K562 (cell line): Measurements from ENCODE around the gene NINL. TPM values are rescaled to one million over a fixed set of nuclear protein-coding genes. Genes with fewer than 3 reads are reported as not detected.

Experiments used
- ATAC-seq: fragments of 200-7000 bp; cut with Tn5 transposase; 3 replicates; pipeline ENCODE4 v1.9.1; 2020; ENCODE audit warnings: moderate library complexity
- BruUV-seq: library from RNA; stranded (reverse); fragments of 400-500 nt; replicated peaks from 2 replicates; lab custom pipeline; 2021; lab: Mats Ljungman, UMichigan
- CTCF ChIA-PET: fragments of 300-600 bp; formaldehyde crosslinking; extraction: SDS; loops from one replicate; lab custom pipeline; 2021; ENCODE audit warnings: low intra/inter-chr PET ratio; lab: Yijun Ruan, JAX
- POLR2A ChIA-PET: fragments of 300-600, 350-650 bp; sonication (Branson Sonifier 250); formaldehyde crosslinking; extraction: SDS; loops from one replicate; lab custom pipeline; 2021; ENCODE audit warnings: antibody characterized with exemption, inconsistent platforms; lab: Yijun Ruan, JAX
- DNase-seq, 4 experiments: peaks; one replicate each; pipeline versions ENCODE4 v3.0.0 to v3.0.0-alpha.2; 2011 to 2018; ENCODE audit warnings: low spot score in 3 of 4, mixed read lengths in 3 of 4; ENCODE audit errors: extremely low read depth in 1 of 4
- FAIRE-seq: peaks from 2 replicates; lab custom pipeline; 2011; peaks lifted over from hg19 to GRCh38; lab: Jason Lieb, UNC
- H2AFZ ChIP-seq: 2 replicates; pipeline ENCODE4 v1.6.0; 2011; ENCODE audit warnings: low read depth, low read length, control low read depth, inconsistent platforms
- H3K27ac ChIP-seq: fragments of 200-600 bp; 3 replicates; pipeline ENCODE4 v1.8.0; 2011; ENCODE audit warnings: low read depth, mild to moderate bottlenecking, control low read depth, inconsistent platforms, low read length, moderate library complexity, mixed read lengths; ENCODE audit errors: extremely low read depth
- H3K27me3 ChIP-seq, 2 experiments: fragments of 300-600 bp in 1 of 2; 2 replicates in 1 of 2; 3 replicates in 1 of 2; pipeline versions ENCODE4 v1.6.0 to v1.8.0; 2011; ENCODE audit warnings: inconsistent platforms in 2 of 2, low read length in 2 of 2, mild to moderate bottlenecking in 1 of 2, mixed read lengths in 1 of 2, moderate library complexity in 1 of 2; ENCODE audit not compliant: control insufficient read depth in 2 of 2, insufficient read depth in 2 of 2
- H3K36me3 ChIP-seq: fragments of 300-600 bp; 3 replicates; pipeline ENCODE4 v1.8.0; 2011; ENCODE audit warnings: mild to moderate bottlenecking, low read length, inconsistent platforms; ENCODE audit not compliant: control insufficient read depth, insufficient read depth
- H3K4me1 ChIP-seq, 2 experiments: fragments of 200-600 bp in 1 of 2; replicated peaks in 1 of 2; 2 replicates in 1 of 2; 3 replicates in 1 of 2; pipeline versions ENCODE4 v1.5.1 to v1.8.0; 2011; ENCODE audit warnings: inconsistent platforms in 2 of 2, low read length in 2 of 2, mild to moderate bottlenecking in 1 of 2, mixed read lengths in 1 of 2, moderate library complexity in 1 of 2; ENCODE audit not compliant: control insufficient read depth in 2 of 2, insufficient read depth in 2 of 2
- H3K4me2 ChIP-seq: 2 replicates; pipeline ENCODE4 v1.6.1; 2011; ENCODE audit warnings: low read length, control low read depth, inconsistent platforms, mixed read lengths; ENCODE audit not compliant: insufficient read depth
- H3K4me3 ChIP-seq: fragments of 200-600 bp; sonication (generic), shearing (Covaris generic); 2 replicates; pipeline ENCODE4 v1.5.1; 2016; ENCODE audit warnings: control low read depth, inconsistent platforms
- H3K79me2 ChIP-seq: fragments of 200-600 bp; 3 replicates; pipeline ENCODE4 v1.8.0; 2011; ENCODE audit warnings: low read length, inconsistent platforms; ENCODE audit not compliant: control insufficient read depth, insufficient read depth
- H3K9ac ChIP-seq, 2 experiments: 2 replicates each; pipeline versions ENCODE4 v1.6.0 to v1.6.1; 2011; ENCODE audit warnings: low read depth in 2 of 2, low read length in 2 of 2, control low read depth in 1 of 2, inconsistent platforms in 1 of 2, mild to moderate bottlenecking in 1 of 2, mixed read lengths in 1 of 2; ENCODE audit not compliant: insufficient read depth in 1 of 2
- H3K9me1 ChIP-seq: one replicate; pipeline ENCODE4 v1.6.0; 2011; ENCODE audit warnings: inconsistent platforms, mild to moderate bottlenecking, low read length, moderate library complexity; ENCODE audit not compliant: control insufficient read depth, insufficient read depth
- H3K9me3 ChIP-seq: replicated peaks from 2 replicates; pipeline ENCODE4 v1.5.1; 2011; ENCODE audit warnings: low read depth, low read length, inconsistent platforms; ENCODE audit not compliant: control insufficient read depth, insufficient read depth
- H4K20me1 ChIP-seq: replicated peaks from 2 replicates; pipeline ENCODE4 v1.6.1; 2011; ENCODE audit warnings: low read length, inconsistent platforms, mixed read lengths; ENCODE audit not compliant: control insufficient read depth, insufficient read depth
- ATF4 ChIP-seq: fragments of 450-650 bp; formaldehyde crosslinking; IDR thresholded peaks from 2 replicates; pipeline ENCODE4 v1.4.0; 2022; ENCODE audit warnings: mild to moderate bottlenecking, moderate library complexity
- BCOR ChIP-seq: fragments of 450-650 bp; IDR thresholded peaks from 2 replicates; pipeline ENCODE4 v1.6.1; 2016
- MAFK ChIP-seq: IDR thresholded peaks from 2 replicates; pipeline ENCODE4 v1.6.1; 2011; ENCODE audit warnings: low read length, improper control_type of control experiment
- NFE2L1 ChIP-seq: fragments of 450-650 bp; IDR thresholded peaks from 2 replicates; pipeline ENCODE4 v1.6.1; 2016; ENCODE audit warnings: missing genetic modification characterization, low read depth, mild to moderate bottlenecking, missing compliant biosample characterization, moderate library complexity, borderline replicate concordance
- NR1H2 ChIP-seq: sonication (generic); formaldehyde crosslinking; IDR thresholded peaks from 2 replicates; pipeline ENCODE4 v1.4.0; 2020; ENCODE audit warnings: mild to moderate bottlenecking, missing genetic modification reagents
- NR2C2 ChIP-seq, 2 experiments: fragments of 200-800 bp in 1 of 2; sonication (Bioruptor generic) in 1 of 2; sonication (generic) in 1 of 2; formaldehyde crosslinking in 1 of 2; IDR thresholded peaks; 2 replicates each; pipeline versions ENCODE4 v1.6.1 to v1.8.0; 2016 to 2022; ENCODE audit warnings: mild to moderate bottlenecking in 1 of 2, missing compliant biosample characterization in 1 of 2, missing genetic modification characterization in 1 of 2, missing genetic modification reagents in 1 of 2
- POLR2B ChIP-seq: fragments of 450-650 bp; IDR thresholded peaks from 2 replicates; pipeline ENCODE4 v1.6.1; 2018; ENCODE audit warnings: low read depth; ENCODE audit not compliant: partially characterized antibody
- RBM25 ChIP-seq: fragments of 200-400 bp; formaldehyde crosslinking; IDR thresholded peaks from 2 replicates; pipeline ENCODE4 v1.6.1; 2018; ENCODE audit warnings: low read length, low read depth, moderate library complexity; ENCODE audit not compliant: severe bottlenecking
- SLC30A9 ChIP-seq: fragments of 250-450 bp; sonication (Bioruptor Pico); IDR thresholded peaks from 2 replicates; pipeline ENCODE4 v1.8.0; 2022; ENCODE audit warnings: mild to moderate bottlenecking, moderate library complexity
- SMAD3 ChIP-seq: fragments of 450-650 bp; formaldehyde crosslinking; conservative IDR thresholded peaks from 2 replicates; pipeline ENCODE4 v1.4.0; 2020; ENCODE audit warnings: mild to moderate bottlenecking
- THRB ChIP-seq: fragments of 450-650 bp; formaldehyde crosslinking; conservative IDR thresholded peaks from 2 replicates; pipeline ENCODE4 v1.4.0; 2022; ENCODE audit warnings: mild to moderate bottlenecking, missing genetic modification characterization
- U2AF1 ChIP-seq: fragments of 200-400 bp; formaldehyde crosslinking; optimal IDR thresholded peaks from 2 replicates; pipeline ENCODE3; 2017; ENCODE audit warnings: mild to moderate bottlenecking, low read depth, low read length, moderate library complexity
- ZFX ChIP-seq: sonication (generic); formaldehyde crosslinking; IDR thresholded peaks from 2 replicates; pipeline ENCODE4 v1.8.0; 2022; ENCODE audit warnings: mild to moderate bottlenecking, missing genetic modification reagents, moderate library complexity
- ZNF347 ChIP-seq: fragments of 450-650 bp; formaldehyde crosslinking; IDR thresholded peaks from 2 replicates; pipeline ENCODE4 v1.4.0; 2020; ENCODE audit warnings: low read depth, mild to moderate bottlenecking, moderate library complexity
- ZNF586 ChIP-seq: fragments of 450-650 bp; formaldehyde crosslinking; conservative IDR thresholded peaks from 2 replicates; pipeline ENCODE4 v1.4.0; 2020; ENCODE audit warnings: mild to moderate bottlenecking, moderate library complexity
- whole genome bisulfite sequencing: fragments of 100-300 bp; shearing (Covaris generic); methylation state at CpG from one replicate; pipeline ENCODE4 v1.1.6; 2016; ENCODE audit warnings: low coverage, mixed read lengths; ENCODE audit not compliant: insufficient coverage; ENCODE audit errors: missing lambda C conversion rate; 5-methylcytosine and 5-hydroxymethylcytosine counted together
- in situ Hi-C: fragments of 300-500 bp; cut with MboI; formaldehyde crosslinking; loops from 4 replicates; pipeline ENCODE4 v1.15.0; 2018; ENCODE audit warnings: inconsistent platforms, mixed read lengths
- intact Hi-C: fragments of 100-400 bp; cut with micrococcal nuclease; formaldehyde crosslinking; loops from 2 replicates; pipeline ENCODE4 v1.14.2; 2022
- polyA plus RNA-seq, 8 experiments: library from polyadenylated mRNA; depleted of rRNA in 4 of 8; stranded (reverse) in 5 of 8; unstranded in 3 of 8; fragments of >200 nt; fragmentation: Nextera tagmentation in 2 of 8; fragmentation: Illumina TruSeq in 1 of 8; extraction: Ambion mirVana in 2 of 8; extraction: Trizol in 1 of 8; gene quantifications; 2 replicates each; pipeline versions ENCODE4 v1.2.1 to v1.2.3, GENCODE V29; 2011 to 2014; ENCODE audit warnings: inconsistent platforms in 1 of 8, missing spikeins in 1 of 8
- total RNA-seq, 7 experiments: library from RNA; depleted of rRNA in 6 of 7; stranded (reverse); fragments of >200 nt in 6 of 7; fragmentation: Illumina TruSeq in 2 of 7; extraction: Trizol in 2 of 7; gene quantifications; 2 replicates each; pipeline versions ENCODE4 v1.2.1 to v1.2.3, GENCODE V29; 2011 to 2021; ENCODE audit warnings: low replicate concordance in 1 of 7

NINL gene
- total and polyA plus RNA-seq, 9 of the 15 experiments (the other 6 are each of a cell fraction or from before 2014, with no cell fraction given) = 0.03 to 0.22 (median 0.05) TPM; not detected in 5

- no peak overlapping the region for H2AFZ ChIP-seq
These were observed 37.3 kb downstream of the NINL start for GRCh38 chr20:25547999-25548398.

More at GRCh38 chr20:25547999-25548398, 37.3 kb downstream of the NINL start:
- CTCF ChIA-PET = no interaction called here
- no peak for FAIRE-seq
- ATAC-seq = no peak
- in situ Hi-C loops (no loop called here), intact Hi-C loops (no loop called here)
- H3K9ac ChIP-seq = no peak overlapping the region
- DNase-seq = no peak
- no TSS peak for BruUV-seq
- TF ChIP-seq MAFK (no peak), NR2C2 (CRISPR knock-in tag; IDR thresholded peaks at IDR 0.05) (no peak), NR2C2 (tag; IDR thresholded peaks at IDR 0.05) (no peak), SMAD3 (CRISPR knock-in tag) (no peak), BCOR (no peak), ZNF347 (CRISPR knock-in tag) (no peak), SLC30A9 (CRISPR knock-in tag) (no peak), RBM25 (no peak), POLR2B (no peak), ATF4 (no peak), NR1H2 (no peak), ZNF586 (CRISPR knock-in tag) (no peak), ZFX (CRISPR knock-in tag) (no peak), NFE2L1 (tag) (no peak), THRB (no peak), U2AF1 (no peak)
- POLR2A ChIA-PET = no interaction called here
- no peak overlapping the region for H3K27ac ChIP-seq
- no peak overlapping the region for H3K4me3 ChIP-seq
- H3K27me3 ChIP-seq = no peaks in the 10 kb centered on the region
- no peak overlapping the region for H3K4me2 ChIP-seq
- H4K20me1 ChIP-seq = no peaks in the 10 kb centered on the region
- H3K9me1 ChIP-seq = no peaks in the 10 kb centered on the region
- 0% methylated on average over 3 of the region's 3 CpGs for WGBS
- no peaks in the 10 kb centered on the region for H3K79me2 ChIP-seq
- H3K4me1 ChIP-seq = peaks cover 0 to 15% of the 10 kb centered on the region in 2 experiments; a peak in 2 of 5 replicates
- no peaks in the 10 kb centered on the region for H3K9me3 ChIP-seq
- H3K36me3 ChIP-seq = no peaks in the 10 kb centered on the region
